Measurements from ENCODE around the gene SSBP2.

GRCh38 chr5:81398741-81399140, 352.2 kb downstream of the SSBP2 start:
- TF ChIP-seq POLR2AphosphoS5 (IDR thresholded peaks at IDR 0.05): no peak
- no peak for TF ChIP-seq CTCF (IDR thresholded peaks at IDR 0.05)
- TF ChIP-seq POLR2A (IDR thresholded peaks at IDR 0.05): no peak
- TF ChIP-seq EP300 (IDR thresholded peaks at IDR 0.05): no peak
